GM21619 (cell line): ENCODE results near the gene GSTP1.
"Not testable (repeated sequence)": the region's sequence is repeated elsewhere in the genome, so short reads cannot be mapped to it uniquely, and the experiment has no call there.

ENCODE experiments used
- ATAC-seq: cut with Tn5 transposase; IDR thresholded peaks from one replicate; pipeline ENCODE4 v1.9.1; 2021; ENCODE audit not compliant: unreplicated experiment

Gene GSTP1

GRCh38 chr11:67613313-67613959, 29.8 kb downstream of the GSTP1 start:
- no peak for ATAC-seq

GRCh38 chr11:67613960-67614715, 30.5 kb downstream of the GSTP1 start:
- peak; percentile 77 for ATAC-seq

- ATAC-seq: no peak
Observed at GRCh38 chr11:67614730-67615714, 31.4 kb downstream of the GSTP1 start.

- ATAC-seq: no peak
Observed at GRCh38 chr11:67615728-67616430, 32.3 kb downstream of the GSTP1 start.

GRCh38 chr11:67616431-67617242, 33.0 kb downstream of the GSTP1 start:
- ATAC-seq: no peak

GRCh38 chr11:67617243-67617953, 33.8 kb downstream of the GSTP1 start:
- ATAC-seq: no peak

- ATAC-seq: not testable (repeated sequence)
Observed at GRCh38 chr11:67618901-67619659, 35.5 kb downstream of the GSTP1 start.

GRCh38 chr11:67619683-67620618, 36.3 kb downstream of the GSTP1 start:
- not testable (repeated sequence) for ATAC-seq

- ATAC-seq: not testable (repeated sequence)
Observed at GRCh38 chr11:67620621-67621020, 37.0 kb downstream of the GSTP1 start.

- not testable (repeated sequence) for ATAC-seq
Observed at GRCh38 chr11:67621928-67622327, 38.3 kb downstream of the GSTP1 start.

- ATAC-seq: not testable (repeated sequence)
Observed at GRCh38 chr11:67622905-67623304, 39.3 kb downstream of the GSTP1 start.

- not testable (repeated sequence) for ATAC-seq
Observed at GRCh38 chr11:67623795-67624194, 40.2 kb downstream of the GSTP1 start.

GRCh38 chr11:67626131-67626833, 42.7 kb downstream of the GSTP1 start:
- ATAC-seq: not testable (repeated sequence)

GRCh38 chr11:67626970-67627369, 43.4 kb downstream of the GSTP1 start:
- ATAC-seq: no peak

- ATAC-seq: no peak
Observed at GRCh38 chr11:67627441-67627811, 43.8 kb downstream of the GSTP1 start.

GRCh38 chr11:67627812-67628624, 44.4 kb downstream of the GSTP1 start:
- no peak for ATAC-seq
